Daoy (cell line): ENCODE results near the gene FAAP100. TPM values are rescaled to one million over a fixed set of nuclear protein-coding genes. Genes with fewer than 3 reads are reported as not detected.

Experiments used
- DNase-seq: peaks from one replicate; pipeline ENCODE4 v3.0.0-alpha.2; 2015; ENCODE audit warnings: low read depth
- total RNA-seq: library from RNA; depleted of rRNA; stranded (reverse); fragments of >200 nt; shearing (Covaris generic); gene quantifications from 2 replicates; pipeline ENCODE4 v1.2.3, GENCODE V29; 2014

FAAP100 gene
- total RNA-seq, 1 experiment from 2014 or later = 11.7 TPM

- no peak for DNase-seq
Observed at GRCh38 chr17:81526662-81527571, 25.2 kb downstream of the FAAP100 start.

- no peak for DNase-seq
Observed at GRCh38 chr17:81524865-81525159, 27.3 kb downstream of the FAAP100 start.

- DNase-seq = no peak
Observed at GRCh38 chr17:81524039-81524864, 27.9 kb downstream of the FAAP100 start.

- peak; percentile 54 for DNase-seq
Observed at GRCh38 chr17:81523402-81524038, 28.6 kb downstream of the FAAP100 start.

GRCh38 chr17:81522491-81523401, 29.4 kb downstream of the FAAP100 start:
- DNase-seq = no peak

- DNase-seq = peak; percentile 11
Observed at GRCh38 chr17:81520021-81520901, 31.9 kb downstream of the FAAP100 start.

- peak; percentile 80 for DNase-seq
Observed at GRCh38 chr17:81519284-81520020, 32.7 kb downstream of the FAAP100 start.

- DNase-seq = peak; percentile 75
Observed at GRCh38 chr17:81518785-81519283, 33.3 kb downstream of the FAAP100 start.

- peak; percentile 11 for DNase-seq
Observed at GRCh38 chr17:81518113-81518784, 33.9 kb downstream of the FAAP100 start.

- peak; percentile 42 for DNase-seq
Observed at GRCh38 chr17:81517339-81518112, 34.6 kb downstream of the FAAP100 start.

GRCh38 chr17:81517009-81517338, 35.2 kb downstream of the FAAP100 start:
- no peak for DNase-seq

- peak; percentile 15 for DNase-seq
Observed at GRCh38 chr17:81516439-81516838, 35.7 kb downstream of the FAAP100 start.

- no peak for DNase-seq
Observed at GRCh38 chr17:81515530-81516041, 36.6 kb downstream of the FAAP100 start.

- peak; percentile 93 for DNase-seq
Observed at GRCh38 chr17:81514739-81515529, 37.2 kb downstream of the FAAP100 start.

GRCh38 chr17:81514489-81514738, 37.7 kb downstream of the FAAP100 start:
- DNase-seq = no peak

GRCh38 chr17:81513753-81514488, 38.2 kb downstream of the FAAP100 start:
- peak; percentile 84 for DNase-seq

- DNase-seq = peak; percentile 83
Observed at GRCh38 chr17:81513372-81513752, 38.8 kb downstream of the FAAP100 start.
